ENCODE measurements around the gene CIDEB. TPM values are rescaled to one million over a fixed set of nuclear protein-coding genes. Genes with fewer than 3 reads are reported as not detected.

The CIDEB gene
- polyA plus RNA-seq, 3 donors, result 36.4 to 126 (median 63.8) TPM

- Mint-ChIP-seq H3K4me1 (peaks cover under 1% of the 10 kb centered on the region), H3K9me3 (no peaks in the 10 kb centered on the region), H3K27ac (no peak overlapping the region), H3K36me3 (peaks cover 67 to 84% of the 10 kb centered on the region in 2 donors), H3K27me3 (ENCODE audit: low read depth in 3 of 3) (peaks cover 0 to 3% (median 2%) of the 10 kb centered on the region in 3 donors), H3K4me3 (no peak overlapping the region)
- Histone ChIP-seq H3K79me2 (ENCODE audit: insufficient read depth, low read length) (no peaks in the 10 kb centered on the region), H3K9ac (ENCODE audit: insufficient read depth, low read length, poor library complexity, severe bottlenecking) (no peak overlapping the region), H2AFZ (ENCODE audit: insufficient read depth, low read depth, low read length, poor library complexity, severe bottlenecking) (no peak overlapping the region), H3K27ac (ENCODE audit: low read depth in 1 of 2, low read length in 2 of 2) (no peak overlapping the region), H3K4me2 (replicated peaks; ENCODE audit: extremely low read depth, low read length, poor library complexity, severe bottlenecking) (no peak overlapping the region), H3K4me1 (ENCODE audit: control insufficient read depth in 1 of 2, insufficient read depth in 2 of 2, low read length in 2 of 2) (no peaks in the 10 kb centered on the region), H4K20me1 (ENCODE audit: insufficient read depth, low read length) (no peaks in the 10 kb centered on the region), H3K4me3 (replicated peaks in 1 of 3; ENCODE audit: low read depth in 2 of 3, low read length in 3 of 3) (no peak overlapping the region), H3K27me3 (ENCODE audit: control insufficient read depth in 2 of 2, insufficient read depth in 2 of 2, low read length in 2 of 2) (no peaks in the 10 kb centered on the region), H3K9me3 (replicated peaks in 1 of 2; ENCODE audit: control insufficient read depth in 1 of 2, insufficient read depth in 1 of 2, low read length in 2 of 2) (no peaks in the 10 kb centered on the region), H3K36me3 (replicated peaks in 1 of 2; ENCODE audit: control insufficient read depth in 1 of 2, insufficient read depth in 2 of 2, low read length in 2 of 2) (peaks cover 49 to 84% of the 10 kb centered on the region in 2 donors)
- intact Hi-C loops (cut with micrococcal nuclease), result no loop called here
- DNase-seq, result no peak
- 98% methylated on average over 17 of the region's 19 CpGs for WGBS (ENCODE audit: insufficient coverage)
- no peak for TF ChIP-seq CTCF (IDR thresholded peaks at IDR 0.05)
Measured at GRCh38 chr14:24261969-24262327, 45.8 kb downstream of the CIDEB start.

- Histone ChIP-seq H3K27ac (ENCODE audit: low read depth in 1 of 2, low read length in 2 of 2) (no peak overlapping the region), H3K9me3 (replicated peaks in 1 of 2; ENCODE audit: control insufficient read depth in 1 of 2, insufficient read depth in 1 of 2, low read length in 2 of 2) (no peaks in the 10 kb centered on the region), H3K79me2 (ENCODE audit: insufficient read depth, low read length) (no peaks in the 10 kb centered on the region), H3K4me3 (replicated peaks in 1 of 3; ENCODE audit: low read depth in 2 of 3, low read length in 3 of 3) (no peak overlapping the region), H3K36me3 (replicated peaks in 1 of 2; ENCODE audit: control insufficient read depth in 1 of 2, insufficient read depth in 2 of 2, low read length in 2 of 2) (peaks cover 44 to 80% of the 10 kb centered on the region in 2 donors), H4K20me1 (ENCODE audit: insufficient read depth, low read length) (no peaks in the 10 kb centered on the region), H3K9ac (ENCODE audit: insufficient read depth, low read length, poor library complexity, severe bottlenecking) (no peak overlapping the region), H3K4me2 (replicated peaks; ENCODE audit: extremely low read depth, low read length, poor library complexity, severe bottlenecking) (no peak overlapping the region), H3K4me1 (ENCODE audit: control insufficient read depth in 1 of 2, insufficient read depth in 2 of 2, low read length in 2 of 2) (no peaks in the 10 kb centered on the region), H2AFZ (ENCODE audit: insufficient read depth, low read depth, low read length, poor library complexity, severe bottlenecking) (no peak overlapping the region), H3K27me3 (ENCODE audit: control insufficient read depth in 2 of 2, insufficient read depth in 2 of 2, low read length in 2 of 2) (no peaks in the 10 kb centered on the region)
- intact Hi-C loops (cut with micrococcal nuclease), result no loop called here
- H3K36me3 Mint-ChIP-seq, result peaks cover 67 to 84% of the 10 kb centered on the region in 2 donors
- TF ChIP-seq CTCF (IDR thresholded peaks at IDR 0.05), result no peak
- H3K4me1 Mint-ChIP-seq, result no peaks in the 10 kb centered on the region
- no peak overlapping the region for H3K4me3 Mint-ChIP-seq
- no peaks in the 10 kb centered on the region for H3K9me3 Mint-ChIP-seq
- WGBS (ENCODE audit: insufficient coverage), result 95% methylated on average over 14 of the region's 20 CpGs
- DNase-seq, result no peak
- peak overlapping the region in 4 of 7 donors; percentile 4 to 73 (median 44) for H3K27ac Mint-ChIP-seq
- H3K27me3 Mint-ChIP-seq (ENCODE audit: low read depth in 3 of 3), result peaks cover 0 to 2% (median 1%) of the 10 kb centered on the region in 3 donors
Measured at GRCh38 chr14:24261256-24261968, 46.4 kb downstream of the CIDEB start.
